ENCODE results near the gene RAB39A. TPM values are rescaled to one million over a fixed set of nuclear protein-coding genes. Genes with fewer than 3 reads are reported as not detected.

Gene RAB39A
- total and polyA plus RNA-seq, 9 of the 15 experiments (the other 6 are each of a cell fraction or from before 2014, with no cell fraction given), result not detected

DNA sequence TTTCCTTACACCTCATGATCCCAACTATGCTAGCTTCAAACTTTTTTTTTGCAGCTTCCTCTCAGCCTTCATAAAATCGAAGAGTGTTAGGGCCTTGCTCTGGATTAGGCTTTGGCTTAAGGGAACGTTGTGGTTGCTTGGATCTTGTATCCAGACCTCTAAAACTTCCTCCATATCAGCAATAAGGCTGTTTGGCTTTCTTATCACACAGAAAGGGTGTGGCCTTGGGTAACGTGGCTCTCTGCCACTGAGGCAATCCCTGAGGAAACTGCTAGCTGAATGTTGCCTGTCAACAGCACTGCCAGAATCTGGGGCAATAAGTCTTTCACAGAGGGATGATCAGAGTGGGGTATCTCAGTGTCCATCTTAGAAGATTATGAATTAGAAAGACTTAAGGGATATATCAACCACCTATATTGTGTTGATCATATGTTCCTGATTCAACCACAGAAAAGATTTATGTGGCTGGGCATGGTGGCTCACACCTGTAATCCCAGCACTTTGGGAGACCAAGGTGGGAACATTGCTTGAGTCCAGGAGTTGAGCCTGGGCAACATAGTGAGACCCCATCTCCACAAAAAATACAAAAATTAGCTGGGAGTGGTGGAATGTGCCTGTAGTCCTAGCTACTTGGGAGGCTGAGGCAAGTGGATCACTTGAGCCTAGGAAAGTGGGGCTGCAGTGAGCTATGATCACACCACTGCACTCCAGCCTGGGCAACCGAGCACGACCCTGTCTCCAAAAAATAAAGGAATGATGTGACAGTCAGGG lies 67.9 kb downstream of the RAB39A start:
- ATAC-seq (no peak), FAIRE-seq (no peak), DNase-seq (ENCODE audit: extremely low read depth in 1 of 4, low spot score in 3 of 4) (no peak)
- H3K9ac ChIP-seq (ENCODE audit: insufficient read depth in 1 of 2, low read depth in 2 of 2, low read length in 2 of 2), result 0 out of 4 replicates have a peak overlapping the region, but pooled peaks of 1 of the 2 experiments have one; percentile 35
- intact Hi-C loops (cut with micrococcal nuclease) (no loop called here), in situ Hi-C loops (cut with MboI) (no loop called here)
- no peaks in the 10 kb centered on the region for H4K20me1 ChIP-seq (replicated peaks; ENCODE audit: control insufficient read depth, insufficient read depth, low read length)
- 0% methylated on average over 4 of the region's 5 CpGs for WGBS (ENCODE audit: insufficient coverage, low coverage, missing lambda C conversion rate)
- H3K27me3 ChIP-seq (ENCODE audit: control insufficient read depth in 2 of 2, insufficient read depth in 2 of 2, low read length in 2 of 2), result peaks cover 5 to 9% of the 10 kb centered on the region in 2 experiments; a peak in 2 of 5 replicates
- no peak overlapping the region for H3K4me3 ChIP-seq
- H3K27ac ChIP-seq (ENCODE audit: extremely low read depth, low read depth, low read length), result no peak overlapping the region
- ChIA-PET POLR2A (no interaction called here), CTCF (ENCODE audit: low intra/inter-chr PET ratio) (no interaction called here)
- H3K9me1 ChIP-seq (ENCODE audit: control insufficient read depth, insufficient read depth, low read length), result no peaks in the 10 kb centered on the region
- H2AFZ ChIP-seq (ENCODE audit: low read depth, low read length), result no peak overlapping the region
- H3K4me2 ChIP-seq (ENCODE audit: insufficient read depth, low read length), result no peak overlapping the region; the same call in 1 of the 2 replicates
- no peaks in the 10 kb centered on the region for H3K9me3 ChIP-seq (replicated peaks; ENCODE audit: control insufficient read depth, insufficient read depth, low read depth, low read length)
- H3K79me2 ChIP-seq (ENCODE audit: control insufficient read depth, insufficient read depth, low read length), result no peaks in the 10 kb centered on the region
- TF ChIP-seq, protein P1, sequence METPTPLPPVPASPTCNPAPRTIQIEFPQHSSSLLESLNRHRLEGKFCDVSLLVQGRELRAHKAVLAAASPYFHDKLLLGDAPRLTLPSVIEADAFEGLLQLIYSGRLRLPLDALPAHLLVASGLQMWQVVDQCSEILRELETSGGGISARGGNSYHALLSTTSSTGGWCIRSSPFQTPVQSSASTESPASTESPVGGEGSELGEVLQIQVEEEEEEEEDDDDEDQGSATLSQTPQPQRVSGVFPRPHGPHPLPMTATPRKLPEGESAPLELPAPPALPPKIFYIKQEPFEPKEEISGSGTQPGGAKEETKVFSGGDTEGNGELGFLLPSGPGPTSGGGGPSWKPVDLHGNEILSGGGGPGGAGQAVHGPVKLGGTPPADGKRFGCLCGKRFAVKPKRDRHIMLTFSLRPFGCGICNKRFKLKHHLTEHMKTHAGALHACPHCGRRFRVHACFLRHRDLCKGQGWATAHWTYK (CRISPR knock-in tag; IDR thresholded peaks at IDR 0.05), result 0 out of 2 replicates have a peak, but pooled peaks have one; percentile 31
- TF ChIP-seq ZNF121 (CRISPR knock-in tag; conservative IDR thresholded peaks at IDR 0.05), result peak; percentile 95
- TF ChIP-seq HNRNPUL1 (IDR thresholded peaks at IDR 0.05; ENCODE audit: low read length), result no peak
- TF ChIP-seq BRCA1 (IDR thresholded peaks at IDR 0.05), result no peak
- TF ChIP-seq BRCA1 (CRISPR knock-in tag; IDR thresholded peaks at IDR 0.05), result no peak
- TF ChIP-seq RBM25 (IDR thresholded peaks at IDR 0.05; ENCODE audit: low read depth, low read length, severe bottlenecking), result peak; percentile 8
- 0 out of 2 replicates have a peak, but pooled peaks have one; percentile 12 for TF ChIP-seq BCOR (IDR thresholded peaks at IDR 0.05)
- BruUV-seq (replicated peaks), result no TSS peak
- 0 out of 5 replicates have a peak, but pooled peaks cover 0 to 3% of the 10 kb centered on the region in 2 experiments for H3K4me1 ChIP-seq (replicated peaks in 1 of 2; ENCODE audit: control insufficient read depth in 2 of 2, insufficient read depth in 2 of 2, low read length in 2 of 2)
- H3K36me3 ChIP-seq (ENCODE audit: control insufficient read depth, insufficient read depth, low read length), result no peaks in the 10 kb centered on the region
